ENCODE data around the gene SLC12A8. TPM values are rescaled to one million over a fixed set of nuclear protein-coding genes. Genes with fewer than 3 reads are reported as not detected.

The SLC12A8 gene
- total and polyA plus RNA-seq, 9 of the 15 experiments (the other 6 are each of a cell fraction or from before 2014, with no cell fraction given), result 0.04 to 0.33 (median 0.09) TPM; not detected in 4

DNA sequence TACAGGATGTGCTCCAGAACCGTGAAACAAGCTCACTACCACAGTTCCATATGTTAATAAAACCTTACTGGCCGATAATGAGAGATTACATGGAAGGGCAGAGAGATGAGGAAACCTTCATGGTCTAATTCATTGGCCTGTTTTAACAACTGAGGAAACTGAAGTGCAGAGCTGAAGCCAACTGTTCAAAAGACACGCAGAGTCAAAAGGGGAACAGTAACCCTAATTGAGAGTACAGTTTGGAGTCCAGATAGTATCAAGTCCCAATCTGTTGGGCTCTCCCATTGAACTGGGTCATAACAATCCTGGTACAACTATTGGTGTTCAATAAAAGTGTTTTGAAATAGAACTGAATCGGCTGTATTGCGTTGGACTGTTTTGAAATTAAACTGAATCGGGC lies 69.6 kb downstream of the SLC12A8 start:
- Histone ChIP-seq H3K4me1 (replicated peaks in 1 of 2; ENCODE audit: control insufficient read depth in 2 of 2, insufficient read depth in 2 of 2, low read length in 2 of 2) (peaks cover 0 to 6% of the 10 kb centered on the region in 2 experiments; a peak in 2 of 5 replicates), H3K79me2 (ENCODE audit: control insufficient read depth, insufficient read depth, low read length) (no peaks in the 10 kb centered on the region), H2AFZ (ENCODE audit: low read depth, low read length) (no peak overlapping the region), H4K20me1 (replicated peaks; ENCODE audit: control insufficient read depth, insufficient read depth, low read length) (no peaks in the 10 kb centered on the region), H3K9me3 (replicated peaks; ENCODE audit: control insufficient read depth, insufficient read depth, low read depth, low read length) (no peaks in the 10 kb centered on the region), H3K9me1 (ENCODE audit: control insufficient read depth, insufficient read depth, low read length) (no peaks in the 10 kb centered on the region), H3K27me3 (ENCODE audit: control insufficient read depth in 2 of 2, insufficient read depth in 2 of 2, low read length in 2 of 2) (peaks cover 5 to 38% of the 10 kb centered on the region in 2 experiments; a peak in 4 of 5 replicates), H3K36me3 (ENCODE audit: control insufficient read depth, insufficient read depth, low read length) (no peaks in the 10 kb centered on the region), H3K9ac (ENCODE audit: insufficient read depth in 1 of 2, low read depth in 2 of 2, low read length in 2 of 2) (no peak overlapping the region), H3K27ac (ENCODE audit: extremely low read depth, low read depth, low read length) (no peak overlapping the region), H3K4me3 (no peak overlapping the region), H3K4me2 (ENCODE audit: insufficient read depth, low read length) (no peak overlapping the region)
- POLR2A ChIA-PET, result no interaction called here
- CTCF ChIA-PET (ENCODE audit: low intra/inter-chr PET ratio), result no interaction called here
- FAIRE-seq (no peak), DNase-seq (ENCODE audit: extremely low read depth in 1 of 4, low spot score in 3 of 4) (no peak), ATAC-seq (no peak)
- no TSS peak for BruUV-seq (replicated peaks)
- in situ Hi-C loops (cut with MboI) (no loop called here), intact Hi-C loops (cut with micrococcal nuclease) (no loop called here)
- WGBS (ENCODE audit: insufficient coverage, low coverage, missing lambda C conversion rate), result 0% methylated on average over 6 of the region's 6 CpGs
- no peak for TF ChIP-seq SAFB (IDR thresholded peaks at IDR 0.05; ENCODE audit: borderline replicate concordance, low read depth, low read length)
- no peak for TF ChIP-seq MYNN (IDR thresholded peaks at IDR 0.05)
- TF ChIP-seq MYNN (CRISPR knock-in tag; IDR thresholded peaks at IDR 0.05), result no peak
- TF ChIP-seq, protein P1, sequence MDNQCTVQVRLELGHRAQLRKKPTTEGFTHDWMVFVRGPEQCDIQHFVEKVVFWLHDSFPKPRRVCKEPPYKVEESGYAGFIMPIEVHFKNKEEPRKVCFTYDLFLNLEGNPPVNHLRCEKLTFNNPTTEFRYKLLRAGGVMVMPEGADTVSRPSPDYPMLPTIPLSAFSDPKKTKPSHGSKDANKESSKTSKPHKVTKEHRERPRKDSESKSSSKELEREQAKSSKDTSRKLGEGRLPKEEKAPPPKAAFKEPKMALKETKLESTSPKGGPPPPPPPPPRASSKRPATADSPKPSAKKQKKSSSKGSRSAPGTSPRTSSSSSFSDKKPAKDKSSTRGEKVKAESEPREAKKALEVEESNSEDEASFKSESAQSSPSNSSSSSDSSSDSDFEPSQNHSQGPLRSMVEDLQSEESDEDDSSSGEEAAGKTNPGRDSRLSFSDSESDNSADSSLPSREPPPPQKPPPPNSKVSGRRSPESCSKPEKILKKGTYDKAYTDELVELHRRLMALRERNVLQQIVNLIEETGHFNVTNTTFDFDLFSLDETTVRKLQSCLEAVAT (IDR thresholded peaks at IDR 0.05), result no peak
- TF ChIP-seq NR4A1 (CRISPR knock-in tag; IDR thresholded peaks at IDR 0.05), result no peak
- TF ChIP-seq NR4A1 (tag; IDR thresholded peaks at IDR 0.05), result no peak
- TF ChIP-seq CBFA2T2 (conservative IDR thresholded peaks at IDR 0.05), result no peak
- no peak for TF ChIP-seq MEF2A (IDR thresholded peaks at IDR 0.05; ENCODE audit: control insufficient read depth, low read depth, low read length)
- TF ChIP-seq, protein P2, sequence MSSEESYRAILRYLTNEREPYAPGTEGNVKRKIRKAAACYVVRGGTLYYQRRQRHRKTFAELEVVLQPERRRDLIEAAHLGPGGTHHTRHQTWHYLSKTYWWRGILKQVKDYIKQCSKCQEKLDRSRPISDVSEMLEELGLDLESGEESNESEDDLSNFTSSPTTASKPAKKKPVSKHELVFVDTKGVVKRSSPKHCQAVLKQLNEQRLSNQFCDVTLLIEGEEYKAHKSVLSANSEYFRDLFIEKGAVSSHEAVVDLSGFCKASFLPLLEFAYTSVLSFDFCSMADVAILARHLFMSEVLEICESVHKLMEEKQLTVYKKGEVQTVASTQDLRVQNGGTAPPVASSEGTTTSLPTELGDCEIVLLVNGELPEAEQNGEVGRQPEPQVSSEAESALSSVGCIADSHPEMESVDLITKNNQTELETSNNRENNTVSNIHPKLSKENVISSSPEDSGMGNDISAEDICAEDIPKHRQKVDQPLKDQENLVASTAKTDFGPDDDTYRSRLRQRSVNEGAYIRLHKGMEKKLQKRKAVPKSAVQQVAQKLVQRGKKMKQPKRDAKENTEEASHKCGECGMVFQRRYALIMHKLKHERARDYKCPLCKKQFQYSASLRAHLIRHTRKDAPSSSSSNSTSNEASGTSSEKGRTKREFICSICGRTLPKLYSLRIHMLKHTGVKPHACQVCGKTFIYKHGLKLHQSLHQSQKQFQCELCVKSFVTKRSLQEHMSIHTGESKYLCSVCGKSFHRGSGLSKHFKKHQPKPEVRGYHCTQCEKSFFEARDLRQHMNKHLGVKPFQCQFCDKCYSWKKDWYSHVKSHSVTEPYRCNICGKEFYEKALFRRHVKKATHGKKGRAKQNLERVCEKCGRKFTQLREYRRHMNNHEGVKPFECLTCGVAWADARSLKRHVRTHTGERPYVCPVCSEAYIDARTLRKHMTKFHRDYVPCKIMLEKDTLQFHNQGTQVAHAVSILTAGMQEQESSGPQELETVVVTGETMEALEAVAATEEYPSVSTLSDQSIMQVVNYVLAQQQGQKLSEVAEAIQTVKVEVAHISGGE (CRISPR knock-in tag; IDR thresholded peaks at IDR 0.05), result no peak
- TF ChIP-seq RBM17 (IDR thresholded peaks at IDR 0.05; ENCODE audit: borderline replicate concordance, low read depth, low read length), result no peak
- TF ChIP-seq ZNF311 (CRISPR knock-in tag; IDR thresholded peaks at IDR 0.05), result no peak
